Measurements from ENCODE around the gene FIS1.
A peak's percentile ranks its signal among the peaks of the same experiment; 100 is the strongest.

The FIS1 gene

GRCh38 chr7:101251871-101252659, 7.2 kb upstream of the FIS1 start:
- peak; percentile 98 for DNase-seq (ENCODE audit: low spot score)
- in situ Hi-C loops (cut with MboI; ENCODE audit: low sequenced_read_pairs, unreplicated experiment): no loop called here
- TF ChIP-seq CTCF (IDR thresholded peaks at IDR 0.05; ENCODE audit: borderline replicate concordance, control extremely low read depth, extremely low read depth, insufficient read depth, missing control alignments): no peak

- DNase-seq (ENCODE audit: low spot score): peak; percentile 60
- no peak for TF ChIP-seq CTCF (IDR thresholded peaks at IDR 0.05; ENCODE audit: borderline replicate concordance, control extremely low read depth, extremely low read depth, insufficient read depth, missing control alignments)
- in situ Hi-C loops (cut with MboI; ENCODE audit: low sequenced_read_pairs, unreplicated experiment): no loop called here
Observed at GRCh38 chr7:101250324-101250723, 5.4 kb upstream of the FIS1 start.

DNA sequence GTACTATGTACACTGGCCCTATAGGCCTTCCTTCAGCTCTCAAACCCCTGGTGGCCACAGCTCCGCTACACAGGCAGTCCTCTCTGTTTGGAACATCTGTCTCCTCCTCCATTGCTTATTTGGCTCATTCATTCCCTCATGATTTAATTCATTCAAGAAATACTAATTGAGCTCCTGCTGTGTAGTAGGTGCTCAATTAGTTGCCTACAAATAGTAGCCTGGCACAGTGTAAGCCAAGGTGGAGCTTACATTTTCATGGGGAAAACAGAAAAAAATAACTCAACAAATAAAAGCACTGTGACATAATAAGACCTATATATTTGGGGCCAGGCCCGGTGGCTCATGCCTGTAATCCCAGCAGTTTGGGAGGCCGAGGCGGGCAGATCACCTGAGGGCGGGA, 3.4 kb upstream of the FIS1 start:
- in situ Hi-C loops (cut with MboI; ENCODE audit: low sequenced_read_pairs, unreplicated experiment): no loop called here
- no peak for DNase-seq (ENCODE audit: low spot score)
- no peak for TF ChIP-seq CTCF (IDR thresholded peaks at IDR 0.05; ENCODE audit: borderline replicate concordance, control extremely low read depth, extremely low read depth, insufficient read depth, missing control alignments)

DNA sequence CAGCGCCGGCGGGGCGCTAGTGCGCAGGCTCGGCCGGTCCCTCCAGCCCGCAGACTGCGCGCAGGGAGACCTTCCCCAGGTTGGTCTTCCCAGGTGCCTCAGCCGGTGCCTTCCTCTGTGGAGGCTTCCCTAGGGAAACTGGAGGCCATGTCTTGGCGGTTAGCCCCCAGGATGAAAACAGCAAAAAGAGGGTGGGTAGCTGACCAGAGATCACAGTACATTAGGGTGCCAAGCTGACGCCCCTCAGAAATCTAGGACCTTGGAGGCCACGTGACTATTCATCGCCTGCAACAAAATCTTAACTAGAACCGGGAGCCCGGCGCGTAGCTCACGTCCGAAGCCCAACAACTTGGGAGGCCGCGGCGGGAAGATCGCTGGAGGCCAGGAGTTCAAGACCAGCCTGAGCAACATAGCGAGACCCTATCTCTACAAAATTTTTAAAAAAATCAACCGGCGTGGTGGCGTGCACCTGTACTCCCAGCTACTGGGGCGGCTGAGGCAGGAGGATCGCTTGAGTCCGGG, 327 bp upstream of the FIS1 start:
- no peak for DNase-seq (ENCODE audit: low spot score)
- no peak for TF ChIP-seq CTCF (IDR thresholded peaks at IDR 0.05; ENCODE audit: borderline replicate concordance, control extremely low read depth, extremely low read depth, insufficient read depth, missing control alignments)
- in situ Hi-C loops (cut with MboI; ENCODE audit: low sequenced_read_pairs, unreplicated experiment): no loop called here

- DNase-seq (ENCODE audit: low spot score): peak; percentile 18
- TF ChIP-seq CTCF (IDR thresholded peaks at IDR 0.05; ENCODE audit: borderline replicate concordance, control extremely low read depth, extremely low read depth, insufficient read depth, missing control alignments): no peak
- in situ Hi-C loops (cut with MboI; ENCODE audit: low sequenced_read_pairs, unreplicated experiment): no loop called here
Observed at GRCh38 chr7:101243646-101244374, 1.1 kb downstream of the FIS1 start.

DNA sequence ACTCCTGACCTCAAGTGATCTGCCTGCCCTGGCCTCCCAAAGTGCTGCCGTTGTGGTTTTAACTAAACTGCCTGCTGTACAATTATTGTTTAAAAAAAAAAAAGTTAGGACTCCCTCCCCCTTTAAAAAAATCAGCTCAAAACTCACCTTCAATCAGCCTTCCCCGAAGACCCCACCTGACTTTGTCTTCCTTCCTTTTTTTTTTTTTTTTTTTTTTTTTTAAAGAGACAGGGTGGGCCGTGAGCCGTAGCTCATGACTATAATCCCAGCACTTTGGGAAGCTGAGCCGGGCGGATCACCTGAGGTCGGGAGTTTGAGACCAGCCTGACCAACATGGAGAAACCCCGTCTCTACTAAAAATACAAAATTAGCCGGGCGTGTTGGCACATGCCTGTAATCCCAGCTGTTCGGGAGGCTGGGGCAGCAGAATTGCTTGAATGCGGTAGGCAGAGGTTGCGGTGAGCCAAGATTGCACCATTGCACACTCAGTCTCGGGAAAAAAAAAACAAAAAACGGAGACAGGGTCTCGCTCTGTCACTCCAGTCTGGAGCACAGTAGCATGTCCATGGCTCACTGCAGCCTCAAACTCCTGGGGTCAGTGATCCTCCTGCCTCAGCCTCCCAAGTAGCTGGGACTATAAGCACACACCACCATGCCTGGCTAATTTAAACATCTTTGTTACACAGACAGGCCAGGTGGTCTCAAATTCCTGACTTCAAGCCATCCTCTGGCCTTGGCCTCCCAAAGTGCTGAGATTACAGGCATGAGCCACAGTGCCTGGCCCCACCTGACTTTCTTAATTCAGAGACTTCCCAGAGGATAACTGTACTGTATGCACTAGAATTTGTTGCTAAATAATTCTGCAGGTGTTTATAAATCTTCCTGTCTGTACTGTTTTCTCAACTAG, 3.2 kb downstream of the FIS1 start:
- no peak for TF ChIP-seq CTCF (IDR thresholded peaks at IDR 0.05; ENCODE audit: borderline replicate concordance, control extremely low read depth, extremely low read depth, insufficient read depth, missing control alignments)
- in situ Hi-C loops (cut with MboI; ENCODE audit: low sequenced_read_pairs, unreplicated experiment): no loop called here
- DNase-seq (ENCODE audit: low spot score): no peak

Measured in GM13976 (cell line).